H9 (cell line): ENCODE results near the gene ZNF766. TPM values are rescaled to one million over a fixed set of nuclear protein-coding genes. Genes with fewer than 3 reads are reported as not detected.

ENCODE experiments used
- DNase-seq: peaks from one replicate; pipeline ENCODE4 v3.0.0-alpha.2; 2017
- H2AFZ ChIP-seq: one replicate; pipeline ENCODE4 v1.6.1; 2013; ENCODE audit warnings: mild to moderate bottlenecking, low read length, control low read depth, moderate library complexity
- H2AK5ac ChIP-seq: 2 replicates; pipeline ENCODE4 v1.6.1; 2013; ENCODE audit warnings: low read length, control low read depth, mixed read lengths; ENCODE audit not compliant: insufficient read length
- H2BK120ac ChIP-seq: one replicate; pipeline ENCODE4 v1.6.1; 2013; ENCODE audit warnings: low read depth, mild to moderate bottlenecking, low read length, control low read depth, inconsistent platforms; ENCODE audit not compliant: poor library complexity, severe bottlenecking
- H2BK12ac ChIP-seq: 2 replicates; pipeline ENCODE4 v1.6.1; 2013; ENCODE audit warnings: low read length, control low read depth, mixed read lengths, low read depth; ENCODE audit not compliant: insufficient read length
- H2BK15ac ChIP-seq: 2 replicates; pipeline ENCODE4 v1.6.1; 2013; ENCODE audit warnings: low read depth, low read length, control low read depth
- H2BK20ac ChIP-seq: one replicate; pipeline ENCODE4 v1.6.1; 2013; ENCODE audit warnings: low read depth, mild to moderate bottlenecking, low read length, control low read depth, inconsistent platforms; ENCODE audit not compliant: poor library complexity, severe bottlenecking
- H2BK5ac ChIP-seq: 2 replicates; pipeline ENCODE4 v1.6.1; 2013; ENCODE audit warnings: low read length, control low read depth, mixed read lengths; ENCODE audit not compliant: insufficient read length
- H3K14ac ChIP-seq: 2 replicates; pipeline ENCODE4 v1.6.1; 2013; ENCODE audit warnings: low read length, control low read depth; ENCODE audit not compliant: insufficient read depth
- H3K18ac ChIP-seq: 2 replicates; pipeline ENCODE4 v1.6.1; 2013; ENCODE audit warnings: low read depth, mild to moderate bottlenecking, mixed read lengths, low read length, control low read depth; ENCODE audit not compliant: insufficient read length
- H3K23ac ChIP-seq: 2 replicates; pipeline ENCODE4 v1.6.1; 2013; ENCODE audit warnings: low read length, control low read depth, mixed read lengths, low read depth; ENCODE audit not compliant: insufficient read length
- H3K23me2 ChIP-seq: 2 replicates; pipeline ENCODE4 v1.6.1; 2013; ENCODE audit warnings: low read depth, mild to moderate bottlenecking, mixed read lengths, low read length, control low read depth; ENCODE audit not compliant: insufficient read length, poor library complexity, severe bottlenecking
- H3K27ac ChIP-seq: 2 replicates; pipeline ENCODE4 v1.5.1; 2013; ENCODE audit warnings: low read length, control low read depth, mixed read lengths, low read depth; ENCODE audit not compliant: insufficient read length
- H3K27me3 ChIP-seq: 2 replicates; pipeline ENCODE4 v1.6.1; 2013; ENCODE audit warnings: low read length, control low read depth, inconsistent platforms; ENCODE audit not compliant: insufficient read depth
- H3K4ac ChIP-seq: 2 replicates; pipeline ENCODE4 v1.6.1; 2013; ENCODE audit warnings: low read depth, mild to moderate bottlenecking, control low read depth, inconsistent platforms, low read length, moderate library complexity
- H3K4me1 ChIP-seq: 2 replicates; pipeline ENCODE4 v1.6.1; 2013; ENCODE audit warnings: low read length, control low read depth, inconsistent platforms; ENCODE audit not compliant: insufficient read depth
- H3K4me2 ChIP-seq: 2 replicates; pipeline ENCODE4 v1.6.1; 2013; ENCODE audit warnings: low read length, control low read depth, mixed read lengths; ENCODE audit not compliant: insufficient read length, insufficient read depth
- H3K56ac ChIP-seq: 2 replicates; pipeline ENCODE4 v1.6.1; 2013; ENCODE audit warnings: low read depth, mild to moderate bottlenecking, mixed read lengths, low read length, control low read depth; ENCODE audit not compliant: insufficient read length
- H3K79me1 ChIP-seq: 2 replicates; pipeline ENCODE4 v1.6.1; 2013; ENCODE audit warnings: low read depth, mild to moderate bottlenecking, moderate library complexity, low read length, control low read depth, inconsistent platforms; ENCODE audit not compliant: insufficient read depth, poor library complexity, severe bottlenecking
- H3K79me2 ChIP-seq: 2 replicates; pipeline ENCODE4 v1.6.1; 2013; ENCODE audit warnings: low read length, control low read depth, inconsistent platforms; ENCODE audit not compliant: insufficient read depth
- H3K9ac ChIP-seq: 2 replicates; pipeline ENCODE4 v1.6.1; 2013; ENCODE audit warnings: low read length, control low read depth, mixed read lengths; ENCODE audit not compliant: insufficient read length; ENCODE audit errors: extremely low read depth
- H3K9me3 ChIP-seq: one replicate; pipeline ENCODE4 v1.6.1; 2013; ENCODE audit warnings: low read depth, low read length, inconsistent platforms; ENCODE audit not compliant: control insufficient read depth
- H3T11ph ChIP-seq: one replicate; pipeline ENCODE4 v1.6.1; 2013; ENCODE audit warnings: mild to moderate bottlenecking, low read length, control low read depth, inconsistent platforms
- H4K20me1 ChIP-seq: one replicate; pipeline ENCODE4 v1.6.1; 2013; ENCODE audit not compliant: control insufficient read depth, insufficient read length, insufficient read depth
- H4K5ac ChIP-seq: 2 replicates; pipeline ENCODE4 v1.6.1; 2013; ENCODE audit warnings: low read depth, mild to moderate bottlenecking, mixed read lengths, low read length, control low read depth; ENCODE audit not compliant: insufficient read length
- H4K8ac ChIP-seq: replicated peaks from 2 replicates; pipeline ENCODE4 v1.6.1; 2013; ENCODE audit warnings: low read length, control low read depth, mixed read lengths, low read depth; ENCODE audit not compliant: insufficient read length
- H4K91ac ChIP-seq: 2 replicates; pipeline ENCODE4 v1.6.1; 2013; ENCODE audit warnings: low read depth, mild to moderate bottlenecking, moderate library complexity, mixed read lengths, low read length, control low read depth; ENCODE audit not compliant: insufficient read length
- H3K27ac Mint-ChIP-seq, 3 experiments: 2 replicates in 2 of 3; 3 replicates in 1 of 3; pipeline ENCODE4 v1.8.0; 2020 to 2021; ENCODE audit warnings: mixed read lengths in 3 of 3, mild to moderate bottlenecking in 1 of 3, moderate library complexity in 1 of 3
- H3K27me3 Mint-ChIP-seq: 2 replicates; pipeline ENCODE4 v1.8.0; 2021; ENCODE audit warnings: low read depth, mild to moderate bottlenecking, moderate library complexity, mixed read lengths
- H3K36me3 Mint-ChIP-seq, 3 experiments: 2 replicates in 2 of 3; 3 replicates in 1 of 3; pipeline ENCODE4 v1.8.0; 2020 to 2021; ENCODE audit warnings: low read depth in 3 of 3, mixed read lengths in 3 of 3; ENCODE audit not compliant: insufficient read depth in 1 of 3
- H3K4me1 Mint-ChIP-seq, 2 experiments: 2 replicates each; pipeline ENCODE4 v1.8.0; 2020; ENCODE audit warnings: mixed read lengths in 2 of 2
- H3K4me3 Mint-ChIP-seq, 2 experiments: 2 replicates in 1 of 2; 3 replicates in 1 of 2; pipeline ENCODE4 v1.8.0; 2020 to 2021; ENCODE audit warnings: mild to moderate bottlenecking in 2 of 2, mixed read lengths in 2 of 2, moderate library complexity in 1 of 2
- H3K9me3 Mint-ChIP-seq, 2 experiments: 2 replicates in 1 of 2; 3 replicates in 1 of 2; pipeline ENCODE4 v1.8.0; 2020; ENCODE audit warnings: mild to moderate bottlenecking in 2 of 2, mixed read lengths in 2 of 2, moderate library complexity in 1 of 2
- CTCF ChIP-seq: fragments of 200-600 bp; sonication (generic); conservative IDR thresholded peaks from 3 replicates; pipeline ENCODE4 v1.8.0; 2021; ENCODE audit warnings: antibody characterized with exemption, mild to moderate bottlenecking
- WGBS: extraction: QIAGEN DNeasy Blood & Tissue Kit; methylation state at CpG from one replicate; pipeline ENCODE4 v1.1.7; 2013; ENCODE audit warnings: missing lambda C conversion rate, low lambda C conversion rate, mixed read lengths; ENCODE audit not compliant: insufficient read length; ENCODE audit errors: extremely low coverage; 5-methylcytosine and 5-hydroxymethylcytosine counted together
- total RNA-seq: library from RNA; stranded (reverse); gene quantifications from 2 replicates; pipeline ENCODE4 v1.2.1, GENCODE V29; 2021

Gene ZNF766
- total RNA-seq, 1 experiment from 2014 or later: 33.6 TPM

GRCh38 chr19:52230685-52231084 lies 38.7 kb upstream of the ZNF766 start:
- Histone ChIP-seq H2BK5ac (no peak overlapping the region), H3K9ac (no peak overlapping the region), H4K8ac (no peak overlapping the region), H2BK20ac (no peak overlapping the region), H4K5ac (no peak overlapping the region), H3K79me1 (no peaks in the 10 kb centered on the region), H3K56ac (no peak overlapping the region), H2BK120ac (no peak overlapping the region), H4K91ac (no peak overlapping the region), H3K27ac (no peak overlapping the region), H3K18ac (no peak overlapping the region), H3K4me1 (no peaks in the 10 kb centered on the region), H3K4ac (no peak overlapping the region), H2BK15ac (no peak overlapping the region), H3K23ac (no peak overlapping the region), H3K9me3 (no peaks in the 10 kb centered on the region), H3K4me2 (no peak overlapping the region), H3K23me2 (no peaks in the 10 kb centered on the region), H2AFZ (no peak overlapping the region), H3K14ac (no peak overlapping the region), H3K79me2 (no peaks in the 10 kb centered on the region), H4K20me1 (no peaks in the 10 kb centered on the region), H2AK5ac (no peak overlapping the region), H3K27me3 (no peaks in the 10 kb centered on the region), H3T11ph (no peak overlapping the region), H2BK12ac (no peak overlapping the region)
- Mint-ChIP-seq H3K27ac (no peak overlapping the region; a peak in 2 of 7 replicates), H3K4me1 (no peaks in the 10 kb centered on the region), H3K27me3 (peaks cover 2% of the 10 kb centered on the region; the same call in 1 of the 2 replicates), H3K36me3 (peaks cover 27 to 44% (median 29%) of the 10 kb centered on the region in 3 experiments), H3K9me3 (no peaks in the 10 kb centered on the region), H3K4me3 (no peak overlapping the region)
- no peak for DNase-seq
- WGBS: no CpG with 5 or more reads among the region's 1 CpG
- no peak for TF ChIP-seq CTCF
